ENCODE measurements around the gene STON2.

DNA sequence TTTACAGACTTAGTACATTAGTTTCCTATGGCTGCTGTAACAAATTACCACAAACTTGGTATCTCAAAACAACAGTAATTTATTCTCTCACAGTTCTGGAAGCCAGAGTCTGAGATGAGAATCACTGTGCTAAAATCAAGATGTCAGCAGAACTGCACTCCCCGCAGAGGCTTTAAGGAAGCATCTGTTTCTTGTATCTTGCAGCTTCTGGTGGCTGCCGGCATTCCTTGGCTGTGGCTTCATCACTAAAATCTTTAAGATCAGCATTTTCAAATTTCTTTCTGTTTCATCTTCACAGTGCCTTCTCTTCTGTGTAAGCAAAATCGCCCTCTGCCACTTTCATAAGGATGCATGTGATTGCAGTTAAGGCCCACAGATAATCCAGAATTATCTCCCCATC is 9.4 kb downstream of the STON2 start:
- TF ChIP-seq ZFP36L2 (CRISPR knock-in tag; IDR thresholded peaks at IDR 0.05) (no peak), GATAD2A (CRISPR knock-in tag; IDR thresholded peaks at IDR 0.05) (no peak), EP300 (IDR thresholded peaks at IDR 0.05; ENCODE audit: low read depth in 2 of 2, low read length in 2 of 2) (no peak), EP300 (CRISPR knock-in tag; IDR thresholded peaks at IDR 0.05; ENCODE audit: borderline replicate concordance) (no peak), RNF2 (conservative IDR thresholded peaks at IDR 0.05; ENCODE audit: low read depth) (no peak), POLR2A (IDR thresholded peaks at IDR 0.05; ENCODE audit: insufficient read depth in 1 of 2, low read depth in 2 of 2, low read length in 2 of 2) (no peak), SP2 (CRISPR knock-in tag; IDR thresholded peaks at IDR 0.05) (no peak), ZFP36 (IDR thresholded peaks at IDR 0.05; ENCODE audit: borderline replicate concordance, low read depth, low read length, partially characterized antibody) (no peak), GABPA (IDR thresholded peaks at IDR 0.05; ENCODE audit: low read depth, low read length) (no peak), GABPA (CRISPR knock-in tag; IDR thresholded peaks at IDR 0.05; ENCODE audit: low read depth) (no peak), SIX4 (CRISPR knock-in tag; IDR thresholded peaks at IDR 0.05) (no peak)
- TF ChIP-seq, protein P1, sequence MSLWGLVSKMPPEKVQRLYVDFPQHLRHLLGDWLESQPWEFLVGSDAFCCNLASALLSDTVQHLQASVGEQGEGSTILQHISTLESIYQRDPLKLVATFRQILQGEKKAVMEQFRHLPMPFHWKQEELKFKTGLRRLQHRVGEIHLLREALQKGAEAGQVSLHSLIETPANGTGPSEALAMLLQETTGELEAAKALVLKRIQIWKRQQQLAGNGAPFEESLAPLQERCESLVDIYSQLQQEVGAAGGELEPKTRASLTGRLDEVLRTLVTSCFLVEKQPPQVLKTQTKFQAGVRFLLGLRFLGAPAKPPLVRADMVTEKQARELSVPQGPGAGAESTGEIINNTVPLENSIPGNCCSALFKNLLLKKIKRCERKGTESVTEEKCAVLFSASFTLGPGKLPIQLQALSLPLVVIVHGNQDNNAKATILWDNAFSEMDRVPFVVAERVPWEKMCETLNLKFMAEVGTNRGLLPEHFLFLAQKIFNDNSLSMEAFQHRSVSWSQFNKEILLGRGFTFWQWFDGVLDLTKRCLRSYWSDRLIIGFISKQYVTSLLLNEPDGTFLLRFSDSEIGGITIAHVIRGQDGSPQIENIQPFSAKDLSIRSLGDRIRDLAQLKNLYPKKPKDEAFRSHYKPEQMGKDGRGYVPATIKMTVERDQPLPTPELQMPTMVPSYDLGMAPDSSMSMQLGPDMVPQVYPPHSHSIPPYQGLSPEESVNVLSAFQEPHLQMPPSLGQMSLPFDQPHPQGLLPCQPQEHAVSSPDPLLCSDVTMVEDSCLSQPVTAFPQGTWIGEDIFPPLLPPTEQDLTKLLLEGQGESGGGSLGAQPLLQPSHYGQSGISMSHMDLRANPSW (CRISPR knock-in tag; IDR thresholded peaks at IDR 0.05; ENCODE audit: borderline replicate concordance), result no peak
- TF ChIP-seq, protein P2, sequence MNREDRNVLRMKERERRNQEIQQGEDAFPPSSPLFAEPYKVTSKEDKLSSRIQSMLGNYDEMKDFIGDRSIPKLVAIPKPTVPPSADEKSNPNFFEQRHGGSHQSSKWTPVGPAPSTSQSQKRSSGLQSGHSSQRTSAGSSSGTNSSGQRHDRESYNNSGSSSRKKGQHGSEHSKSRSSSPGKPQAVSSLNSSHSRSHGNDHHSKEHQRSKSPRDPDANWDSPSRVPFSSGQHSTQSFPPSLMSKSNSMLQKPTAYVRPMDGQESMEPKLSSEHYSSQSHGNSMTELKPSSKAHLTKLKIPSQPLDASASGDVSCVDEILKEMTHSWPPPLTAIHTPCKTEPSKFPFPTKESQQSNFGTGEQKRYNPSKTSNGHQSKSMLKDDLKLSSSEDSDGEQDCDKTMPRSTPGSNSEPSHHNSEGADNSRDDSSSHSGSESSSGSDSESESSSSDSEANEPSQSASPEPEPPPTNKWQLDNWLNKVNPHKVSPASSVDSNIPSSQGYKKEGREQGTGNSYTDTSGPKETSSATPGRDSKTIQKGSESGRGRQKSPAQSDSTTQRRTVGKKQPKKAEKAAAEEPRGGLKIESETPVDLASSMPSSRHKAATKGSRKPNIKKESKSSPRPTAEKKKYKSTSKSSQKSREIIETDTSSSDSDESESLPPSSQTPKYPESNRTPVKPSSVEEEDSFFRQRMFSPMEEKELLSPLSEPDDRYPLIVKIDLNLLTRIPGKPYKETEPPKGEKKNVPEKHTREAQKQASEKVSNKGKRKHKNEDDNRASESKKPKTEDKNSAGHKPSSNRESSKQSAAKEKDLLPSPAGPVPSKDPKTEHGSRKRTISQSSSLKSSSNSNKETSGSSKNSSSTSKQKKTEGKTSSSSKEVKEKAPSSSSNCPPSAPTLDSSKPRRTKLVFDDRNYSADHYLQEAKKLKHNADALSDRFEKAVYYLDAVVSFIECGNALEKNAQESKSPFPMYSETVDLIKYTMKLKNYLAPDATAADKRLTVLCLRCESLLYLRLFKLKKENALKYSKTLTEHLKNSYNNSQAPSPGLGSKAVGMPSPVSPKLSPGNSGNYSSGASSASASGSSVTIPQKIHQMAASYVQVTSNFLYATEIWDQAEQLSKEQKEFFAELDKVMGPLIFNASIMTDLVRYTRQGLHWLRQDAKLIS (CRISPR knock-in tag; IDR thresholded peaks at IDR 0.05), result no peak
- TF ChIP-seq, protein P3, sequence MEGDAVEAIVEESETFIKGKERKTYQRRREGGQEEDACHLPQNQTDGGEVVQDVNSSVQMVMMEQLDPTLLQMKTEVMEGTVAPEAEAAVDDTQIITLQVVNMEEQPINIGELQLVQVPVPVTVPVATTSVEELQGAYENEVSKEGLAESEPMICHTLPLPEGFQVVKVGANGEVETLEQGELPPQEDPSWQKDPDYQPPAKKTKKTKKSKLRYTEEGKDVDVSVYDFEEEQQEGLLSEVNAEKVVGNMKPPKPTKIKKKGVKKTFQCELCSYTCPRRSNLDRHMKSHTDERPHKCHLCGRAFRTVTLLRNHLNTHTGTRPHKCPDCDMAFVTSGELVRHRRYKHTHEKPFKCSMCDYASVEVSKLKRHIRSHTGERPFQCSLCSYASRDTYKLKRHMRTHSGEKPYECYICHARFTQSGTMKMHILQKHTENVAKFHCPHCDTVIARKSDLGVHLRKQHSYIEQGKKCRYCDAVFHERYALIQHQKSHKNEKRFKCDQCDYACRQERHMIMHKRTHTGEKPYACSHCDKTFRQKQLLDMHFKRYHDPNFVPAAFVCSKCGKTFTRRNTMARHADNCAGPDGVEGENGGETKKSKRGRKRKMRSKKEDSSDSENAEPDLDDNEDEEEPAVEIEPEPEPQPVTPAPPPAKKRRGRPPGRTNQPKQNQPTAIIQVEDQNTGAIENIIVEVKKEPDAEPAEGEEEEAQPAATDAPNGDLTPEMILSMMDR (CRISPR knock-in tag; IDR thresholded peaks at IDR 0.05), result no peak
- TF ChIP-seq, protein P4, sequence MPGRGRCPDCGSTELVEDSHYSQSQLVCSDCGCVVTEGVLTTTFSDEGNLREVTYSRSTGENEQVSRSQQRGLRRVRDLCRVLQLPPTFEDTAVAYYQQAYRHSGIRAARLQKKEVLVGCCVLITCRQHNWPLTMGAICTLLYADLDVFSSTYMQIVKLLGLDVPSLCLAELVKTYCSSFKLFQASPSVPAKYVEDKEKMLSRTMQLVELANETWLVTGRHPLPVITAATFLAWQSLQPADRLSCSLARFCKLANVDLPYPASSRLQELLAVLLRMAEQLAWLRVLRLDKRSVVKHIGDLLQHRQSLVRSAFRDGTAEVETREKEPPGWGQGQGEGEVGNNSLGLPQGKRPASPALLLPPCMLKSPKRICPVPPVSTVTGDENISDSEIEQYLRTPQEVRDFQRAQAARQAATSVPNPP (CRISPR knock-in tag; IDR thresholded peaks at IDR 0.05), result no peak
- TF ChIP-seq, protein P5, sequence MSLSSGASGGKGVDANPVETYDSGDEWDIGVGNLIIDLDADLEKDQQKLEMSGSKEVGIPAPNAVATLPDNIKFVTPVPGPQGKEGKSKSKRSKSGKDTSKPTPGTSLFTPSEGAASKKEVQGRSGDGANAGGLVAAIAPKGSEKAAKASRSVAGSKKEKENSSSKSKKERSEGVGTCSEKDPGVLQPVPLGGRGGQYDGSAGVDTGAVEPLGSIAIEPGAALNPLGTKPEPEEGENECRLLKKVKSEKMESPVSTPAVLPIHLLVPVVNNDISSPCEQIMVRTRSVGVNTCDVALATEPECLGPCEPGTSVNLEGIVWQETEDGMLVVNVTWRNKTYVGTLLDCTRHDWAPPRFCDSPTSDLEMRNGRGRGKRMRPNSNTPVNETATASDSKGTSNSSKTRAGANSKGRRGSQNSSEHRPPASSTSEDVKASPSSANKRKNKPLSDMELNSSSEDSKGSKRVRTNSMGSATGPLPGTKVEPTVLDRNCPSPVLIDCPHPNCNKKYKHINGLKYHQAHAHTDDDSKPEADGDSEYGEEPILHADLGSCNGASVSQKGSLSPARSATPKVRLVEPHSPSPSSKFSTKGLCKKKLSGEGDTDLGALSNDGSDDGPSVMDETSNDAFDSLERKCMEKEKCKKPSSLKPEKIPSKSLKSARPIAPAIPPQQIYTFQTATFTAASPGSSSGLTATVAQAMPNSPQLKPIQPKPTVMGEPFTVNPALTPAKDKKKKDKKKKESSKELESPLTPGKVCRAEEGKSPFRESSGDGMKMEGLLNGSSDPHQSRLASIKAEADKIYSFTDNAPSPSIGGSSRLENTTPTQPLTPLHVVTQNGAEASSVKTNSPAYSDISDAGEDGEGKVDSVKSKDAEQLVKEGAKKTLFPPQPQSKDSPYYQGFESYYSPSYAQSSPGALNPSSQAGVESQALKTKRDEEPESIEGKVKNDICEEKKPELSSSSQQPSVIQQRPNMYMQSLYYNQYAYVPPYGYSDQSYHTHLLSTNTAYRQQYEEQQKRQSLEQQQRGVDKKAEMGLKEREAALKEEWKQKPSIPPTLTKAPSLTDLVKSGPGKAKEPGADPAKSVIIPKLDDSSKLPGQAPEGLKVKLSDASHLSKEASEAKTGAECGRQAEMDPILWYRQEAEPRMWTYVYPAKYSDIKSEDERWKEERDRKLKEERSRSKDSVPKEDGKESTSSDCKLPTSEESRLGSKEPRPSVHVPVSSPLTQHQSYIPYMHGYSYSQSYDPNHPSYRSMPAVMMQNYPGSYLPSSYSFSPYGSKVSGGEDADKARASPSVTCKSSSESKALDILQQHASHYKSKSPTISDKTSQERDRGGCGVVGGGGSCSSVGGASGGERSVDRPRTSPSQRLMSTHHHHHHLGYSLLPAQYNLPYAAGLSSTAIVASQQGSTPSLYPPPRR (CRISPR knock-in tag; IDR thresholded peaks at IDR 0.05; ENCODE audit: borderline replicate concordance), result no peak
